WERI-Rb-1 (cell line): ENCODE data around the gene ING3.
"Not testable (repeated sequence)": the region's sequence is repeated elsewhere in the genome, so short reads cannot be mapped to it uniquely, and the experiment has no call there.

Source experiments
- DNase-seq: peaks from one replicate; pipeline ENCODE4 v3.0.0-alpha.2; 2020
- H3K27ac ChIP-seq: fragments of 250-450 bp; sonication (Bioruptor Pico); 2 replicates; pipeline ENCODE4 v1.5.1; 2020; ENCODE audit warnings: mild to moderate bottlenecking, moderate library complexity
- H3K27me3 ChIP-seq: fragments of 250-450 bp; sonication (Bioruptor Pico); 2 replicates; pipeline ENCODE4 v1.5.1; 2021; ENCODE audit warnings: mild to moderate bottlenecking, low read depth, moderate library complexity; ENCODE audit not compliant: insufficient read depth, severe bottlenecking
- H3K36me3 ChIP-seq: fragments of 250-450 bp; sonication (Bioruptor Pico); 2 replicates; pipeline ENCODE4 v1.5.1; 2020; ENCODE audit warnings: mild to moderate bottlenecking, moderate library complexity
- H3K4me3 ChIP-seq: 2 replicates; pipeline ENCODE4 v1.5.1; 2011; ENCODE audit warnings: low read depth, mild to moderate bottlenecking, control low read depth, low read length
- H3K9me3 ChIP-seq: fragments of 250-450 bp; sonication (Bioruptor Pico); 2 replicates; pipeline ENCODE4 v1.5.1; 2021; ENCODE audit warnings: mild to moderate bottlenecking, moderate library complexity; ENCODE audit not compliant: severe bottlenecking
- TF ChIP-seq, protein P1 (sequence below): IDR thresholded peaks from 2 replicates; pipeline ENCODE4 v1.5.1; 2011; ENCODE audit warnings: low read depth, mild to moderate bottlenecking, control low read depth, inconsistent platforms, low read length

ING3 gene

DNA sequence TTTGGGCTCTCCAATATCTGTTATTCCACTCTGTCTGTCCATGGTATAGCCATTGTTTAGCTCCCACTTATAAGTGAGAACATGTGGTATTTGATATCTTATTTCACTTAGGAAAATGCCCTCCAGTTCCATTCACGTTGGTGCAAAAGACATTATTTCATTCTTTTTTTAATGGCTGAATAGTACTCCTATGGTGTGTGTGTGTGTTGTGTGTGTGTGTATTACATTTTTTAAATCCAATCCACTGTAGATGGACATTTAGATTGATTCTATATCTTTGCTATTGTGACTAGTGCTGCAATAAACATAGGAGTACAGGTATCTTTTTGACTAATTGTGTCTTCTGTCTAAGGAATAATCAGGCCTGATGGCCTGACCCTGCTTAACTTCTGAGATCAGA, 30.5 kb downstream of the ING3 start:
- Histone ChIP-seq H3K27ac (no peak overlapping the region), H3K9me3 (no peaks in the 10 kb centered on the region), H3K27me3 (no peaks in the 10 kb centered on the region), H3K36me3 (no peaks in the 10 kb centered on the region; the same call in 1 of the 2 replicates), H3K4me3 (no peak overlapping the region)
- DNase-seq = no peak
- TF ChIP-seq, protein P1, sequence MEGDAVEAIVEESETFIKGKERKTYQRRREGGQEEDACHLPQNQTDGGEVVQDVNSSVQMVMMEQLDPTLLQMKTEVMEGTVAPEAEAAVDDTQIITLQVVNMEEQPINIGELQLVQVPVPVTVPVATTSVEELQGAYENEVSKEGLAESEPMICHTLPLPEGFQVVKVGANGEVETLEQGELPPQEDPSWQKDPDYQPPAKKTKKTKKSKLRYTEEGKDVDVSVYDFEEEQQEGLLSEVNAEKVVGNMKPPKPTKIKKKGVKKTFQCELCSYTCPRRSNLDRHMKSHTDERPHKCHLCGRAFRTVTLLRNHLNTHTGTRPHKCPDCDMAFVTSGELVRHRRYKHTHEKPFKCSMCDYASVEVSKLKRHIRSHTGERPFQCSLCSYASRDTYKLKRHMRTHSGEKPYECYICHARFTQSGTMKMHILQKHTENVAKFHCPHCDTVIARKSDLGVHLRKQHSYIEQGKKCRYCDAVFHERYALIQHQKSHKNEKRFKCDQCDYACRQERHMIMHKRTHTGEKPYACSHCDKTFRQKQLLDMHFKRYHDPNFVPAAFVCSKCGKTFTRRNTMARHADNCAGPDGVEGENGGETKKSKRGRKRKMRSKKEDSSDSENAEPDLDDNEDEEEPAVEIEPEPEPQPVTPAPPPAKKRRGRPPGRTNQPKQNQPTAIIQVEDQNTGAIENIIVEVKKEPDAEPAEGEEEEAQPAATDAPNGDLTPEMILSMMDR = no peak

DNA sequence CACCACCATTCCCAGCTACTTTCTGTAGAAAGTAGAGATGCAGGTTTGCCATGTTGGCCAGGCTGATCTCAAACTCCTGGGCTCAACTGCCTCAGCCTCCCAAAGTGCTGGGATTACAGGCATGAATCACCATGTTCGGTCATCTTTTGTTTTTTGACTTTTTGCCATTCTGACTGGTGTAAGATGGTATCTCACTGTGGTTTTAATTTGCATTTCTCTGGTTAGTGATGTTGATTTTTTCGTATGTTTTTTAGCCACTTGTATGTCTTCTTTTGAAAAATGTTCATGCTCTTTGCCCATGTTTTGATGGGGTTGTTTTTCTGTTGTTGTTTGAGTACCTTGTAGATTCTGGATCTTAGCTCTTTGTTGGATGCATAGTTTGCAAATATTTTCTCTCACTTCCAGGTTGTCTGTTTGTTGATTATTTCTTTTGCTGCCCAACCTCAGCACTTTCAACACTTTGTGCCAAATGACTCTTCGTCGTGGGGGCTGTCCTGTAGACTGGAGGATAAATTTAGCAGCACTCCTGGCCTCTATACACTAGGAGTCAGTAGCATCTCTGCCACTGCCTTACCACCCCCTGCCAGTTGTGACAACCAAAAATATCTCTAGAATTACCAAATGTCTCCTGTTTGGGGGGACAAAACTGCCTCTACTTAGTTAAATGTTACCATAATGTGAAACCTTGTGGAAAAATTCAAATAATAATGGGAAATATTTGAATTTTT, 31.5 kb downstream of the ING3 start:
- Histone ChIP-seq H3K36me3 (no peaks in the 10 kb centered on the region), H3K4me3 (no peak overlapping the region), H3K27me3 (no peaks in the 10 kb centered on the region), H3K27ac (no peak overlapping the region), H3K9me3 (no peaks in the 10 kb centered on the region)
- DNase-seq = no peak
- TF ChIP-seq, protein P1 = no peak

DNA sequence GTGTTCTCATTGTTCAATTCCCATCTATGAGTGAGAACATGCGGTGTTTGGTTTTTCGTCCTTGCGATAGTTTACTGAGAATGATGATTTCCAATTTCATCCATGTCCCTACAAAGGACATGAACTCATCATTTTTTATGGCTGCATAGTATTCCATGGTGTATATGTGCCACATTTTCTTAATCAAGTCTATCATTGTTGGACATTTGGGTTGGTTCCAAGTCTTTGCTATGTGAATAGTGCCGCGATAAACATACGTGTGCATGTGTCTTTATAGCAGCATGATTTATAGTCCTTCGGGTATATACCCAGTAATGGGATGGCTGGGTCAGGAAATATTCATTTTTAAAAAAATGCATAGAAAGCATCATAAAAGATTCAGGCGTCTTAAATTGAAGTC, 33.0 kb downstream of the ING3 start:
- H3K36me3 ChIP-seq, DNase-seq, H3K27me3 ChIP-seq, H3K4me3 ChIP-seq, H3K9me3 ChIP-seq, H3K27ac ChIP-seq: not testable (repeated sequence)

DNA sequence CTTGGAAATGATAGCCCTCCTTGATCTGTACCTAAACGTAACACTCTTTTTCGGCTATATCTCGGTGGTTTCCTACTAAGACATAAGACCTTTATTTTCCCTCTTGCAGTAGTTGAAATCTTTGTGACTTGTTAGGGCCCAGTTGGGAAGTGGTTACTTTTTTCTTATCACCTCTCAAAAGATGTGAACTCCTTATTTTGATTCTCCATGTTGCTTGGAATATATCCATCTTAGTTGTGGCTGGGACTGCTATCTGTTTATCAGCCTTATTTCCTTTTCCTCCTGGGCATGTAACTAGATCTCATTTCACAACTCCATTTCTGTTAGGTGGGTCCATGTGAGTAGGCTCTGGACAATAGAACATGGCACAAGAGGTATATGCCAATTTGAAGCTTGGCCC, 33.8 kb downstream of the ING3 start:
- H3K9me3 ChIP-seq = no peaks in the 10 kb centered on the region

DNA sequence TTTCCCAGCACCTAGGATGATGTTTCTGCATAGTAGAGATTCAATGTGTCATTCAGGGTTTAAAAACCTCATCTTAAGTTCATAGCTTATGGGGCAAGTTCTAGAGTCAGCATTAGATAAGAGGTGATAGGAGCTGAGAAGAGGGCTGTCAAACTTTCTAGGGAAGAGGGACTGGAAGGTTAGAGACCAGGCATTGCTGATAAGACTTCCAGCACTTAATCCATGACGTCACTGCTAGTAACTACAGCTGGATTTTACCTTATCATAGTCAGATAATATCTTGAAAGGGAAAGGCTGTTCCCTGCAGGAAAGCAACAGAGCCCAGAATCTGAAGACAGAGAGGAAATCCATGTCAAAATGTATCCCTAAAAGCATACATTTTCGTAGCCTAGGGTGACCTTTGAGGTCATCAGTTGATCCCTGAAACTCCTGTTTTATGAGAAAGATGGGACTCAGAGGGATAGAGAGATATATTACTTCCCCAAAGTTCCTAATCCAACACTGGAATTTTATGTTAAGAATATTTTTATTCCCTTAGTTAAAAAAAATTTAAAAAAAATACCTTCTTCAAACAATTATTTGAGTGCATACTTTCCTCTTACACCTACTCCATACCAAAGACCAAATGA, 34.7 kb downstream of the ING3 start:
- Histone ChIP-seq H3K27ac (no peak overlapping the region), H3K9me3 (no peaks in the 10 kb centered on the region), H3K36me3 (no peaks in the 10 kb centered on the region), H3K27me3 (no peaks in the 10 kb centered on the region), H3K4me3 (no peak overlapping the region)
- TF ChIP-seq, protein P1 = no peak
- no peak for DNase-seq

More for the DNA sequence above, 33.8 kb downstream of the ING3 start:
- Histone ChIP-seq H3K4me3 (no peak overlapping the region), H3K27me3 (no peaks in the 10 kb centered on the region), H3K36me3 (no peaks in the 10 kb centered on the region), H3K27ac (no peak overlapping the region)
- no peak for DNase-seq
- TF ChIP-seq, protein P1 = no peak

DNA sequence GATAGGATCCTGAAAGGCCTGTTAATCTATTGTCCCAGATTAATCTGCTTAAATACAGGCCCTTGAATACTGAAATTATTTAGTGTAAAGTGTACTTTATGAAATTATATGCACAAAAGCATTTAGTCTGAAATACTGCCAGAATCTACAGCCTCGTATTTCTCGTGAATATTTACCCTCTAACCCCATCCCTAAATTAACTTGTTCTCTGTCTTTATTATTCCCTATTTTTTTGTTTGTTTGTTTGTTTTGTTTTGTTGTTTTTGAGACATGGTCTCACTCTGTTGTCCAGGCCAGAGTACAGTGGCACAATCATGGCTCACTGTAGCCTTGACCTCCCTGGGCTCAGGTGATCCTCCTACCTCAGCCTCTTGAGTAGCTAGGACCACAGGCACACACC, 35.3 kb downstream of the ING3 start:
- Histone ChIP-seq H3K27ac (no peak overlapping the region), H3K36me3 (no peaks in the 10 kb centered on the region), H3K9me3 (no peaks in the 10 kb centered on the region), H3K4me3 (no peak overlapping the region), H3K27me3 (no peaks in the 10 kb centered on the region)
- TF ChIP-seq, protein P1 = no peak
- no peak for DNase-seq
